ENCODE results near the gene RECK.

RECK gene

DNA sequence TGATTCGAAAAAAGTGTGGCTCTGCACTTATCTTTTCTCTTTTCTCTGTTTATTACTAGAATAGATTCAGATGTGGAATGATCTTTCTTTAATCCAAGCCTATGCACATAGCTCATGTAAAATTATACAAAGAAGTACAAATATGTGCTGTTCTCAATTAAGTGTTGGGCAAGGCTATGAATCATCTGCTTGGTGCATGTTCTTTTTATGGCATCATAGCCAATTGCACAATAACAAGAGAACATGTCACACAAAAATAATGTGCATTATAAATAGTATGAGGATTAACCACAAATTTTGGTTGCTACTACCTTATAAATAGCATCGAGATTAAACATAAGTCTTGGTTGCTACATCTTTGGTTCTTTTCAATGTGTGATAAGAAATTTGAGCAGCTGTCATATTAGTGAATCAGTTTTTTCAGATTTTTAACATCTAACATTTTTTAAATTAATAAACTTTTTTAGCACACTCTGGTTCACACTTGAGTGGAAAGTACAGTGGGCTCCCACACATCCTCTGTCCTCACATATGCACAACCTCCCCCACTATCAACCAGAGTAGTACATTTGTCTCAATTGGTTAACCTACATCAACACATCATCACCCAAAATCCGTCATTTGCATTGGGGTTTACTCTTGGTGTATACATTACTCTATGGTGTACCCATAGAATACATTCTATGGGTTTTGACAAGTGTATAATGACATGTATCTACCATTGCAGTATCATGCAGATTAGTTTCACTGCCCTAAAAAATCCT is 6.8 kb upstream of the RECK start:
- DNase-seq: no peak

DNA sequence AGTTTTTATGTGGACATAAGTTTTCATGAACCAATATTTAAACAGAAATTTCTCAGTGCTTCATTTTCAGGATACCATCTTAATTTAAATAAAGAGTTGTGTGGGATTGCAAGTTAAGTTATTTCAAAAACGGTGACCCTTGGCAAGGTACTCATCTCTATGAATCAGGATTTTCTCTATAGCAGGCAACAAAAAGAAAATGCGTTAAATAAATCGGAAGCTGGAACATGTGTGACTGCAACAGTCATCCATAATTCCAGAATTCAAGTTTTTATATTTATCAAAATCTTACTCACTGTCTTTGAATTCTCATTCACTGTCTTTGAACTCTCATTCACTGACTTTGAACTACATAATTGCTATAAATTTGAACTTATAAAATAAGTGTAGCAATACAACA is 5.8 kb upstream of the RECK start:
- DNase-seq: no peak

DNA sequence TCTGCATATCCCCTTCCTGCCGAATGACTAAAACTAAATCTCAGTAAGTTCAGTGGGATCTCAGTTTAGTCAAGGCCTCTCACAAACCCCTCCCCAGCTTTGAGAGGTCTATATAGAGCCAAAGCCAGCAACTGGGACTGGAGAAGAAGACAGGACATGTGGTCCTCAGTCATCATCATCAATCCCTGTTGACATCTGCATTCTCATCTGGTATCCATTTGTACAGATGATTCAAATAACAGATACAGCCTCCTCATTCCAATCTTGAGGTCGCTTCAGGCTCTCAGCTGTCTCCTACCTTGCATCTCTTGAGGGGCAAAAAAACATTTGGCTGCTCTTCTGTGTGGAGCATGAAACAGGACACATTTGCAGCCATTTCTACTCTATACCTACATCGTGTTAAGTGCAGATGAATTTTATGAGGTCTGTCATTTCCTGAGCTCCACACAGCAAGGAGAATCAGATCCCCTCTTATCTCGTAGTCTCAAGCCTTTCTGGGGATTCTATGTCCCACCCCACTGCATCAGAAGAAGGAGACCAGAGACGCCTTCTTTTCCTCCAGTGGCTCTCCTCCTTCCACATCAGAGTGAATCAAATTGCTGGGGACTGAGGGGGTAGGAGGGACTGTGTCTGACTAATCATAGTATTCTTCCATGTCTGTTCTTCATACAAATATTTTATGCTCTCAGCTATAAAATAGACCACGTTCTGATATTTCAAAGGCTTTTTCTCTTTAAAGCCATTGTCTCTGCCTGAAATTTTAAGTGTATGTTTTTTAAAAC is 4.7 kb upstream of the RECK start:
- no peak for DNase-seq

DNA sequence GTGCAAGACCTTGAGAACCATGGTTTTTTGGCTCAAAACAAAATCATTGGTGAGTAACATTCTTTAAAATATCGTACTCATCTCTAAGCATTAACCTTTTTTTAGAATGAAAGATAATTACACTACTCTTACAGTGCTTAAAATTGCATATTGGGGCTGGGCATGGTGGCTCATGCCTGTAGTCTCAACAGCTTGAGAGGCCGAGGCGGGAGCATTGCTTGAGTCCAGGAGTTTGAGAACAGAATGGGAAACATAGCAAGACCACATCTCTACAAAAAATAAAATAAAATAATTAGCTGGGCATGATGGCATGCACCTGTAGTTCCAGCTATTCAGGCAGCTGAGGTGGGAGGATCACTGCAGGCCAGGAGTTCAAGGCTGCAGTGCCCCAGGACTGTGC is 2.9 kb upstream of the RECK start:
- DNase-seq: no peak

DNA sequence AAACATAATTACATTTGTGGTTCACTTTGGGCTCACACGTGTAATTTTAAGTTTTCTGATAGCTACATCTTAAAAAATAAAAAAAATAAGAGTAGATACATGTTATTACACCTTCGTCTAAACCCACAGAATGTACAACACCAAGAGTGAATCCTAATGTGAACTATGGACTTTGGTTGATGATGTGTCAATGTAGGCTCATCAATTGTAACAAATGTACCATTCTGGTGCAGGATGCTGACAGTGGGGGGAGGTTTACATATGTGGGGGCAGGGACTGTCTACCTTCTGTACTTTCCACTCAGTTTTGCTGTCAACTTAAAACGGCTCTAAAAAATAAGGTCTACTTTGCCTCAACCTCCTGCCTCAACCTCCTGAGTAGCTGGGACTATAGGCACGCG is 2.5 kb upstream of the RECK start:
- no peak for DNase-seq

DNA sequence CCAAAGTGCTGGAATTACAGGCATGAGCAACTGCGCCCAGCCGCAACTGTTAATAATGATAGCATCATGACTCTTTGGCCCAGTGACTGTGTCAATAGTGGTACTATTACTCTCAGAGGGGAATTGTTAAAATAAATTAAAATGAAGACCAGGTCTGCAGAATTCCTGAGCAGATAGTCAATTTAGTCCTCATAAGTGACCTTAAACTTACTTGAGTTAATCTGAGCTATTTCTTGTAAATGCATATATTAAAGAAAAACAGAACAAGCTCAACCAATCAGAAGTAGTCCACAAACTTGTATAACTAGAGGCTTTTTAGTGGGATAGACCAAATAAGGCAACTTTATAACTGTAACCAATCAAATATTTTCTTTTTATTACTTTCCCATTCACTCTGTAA is 1.7 kb upstream of the RECK start:
- DNase-seq: no peak

DNA sequence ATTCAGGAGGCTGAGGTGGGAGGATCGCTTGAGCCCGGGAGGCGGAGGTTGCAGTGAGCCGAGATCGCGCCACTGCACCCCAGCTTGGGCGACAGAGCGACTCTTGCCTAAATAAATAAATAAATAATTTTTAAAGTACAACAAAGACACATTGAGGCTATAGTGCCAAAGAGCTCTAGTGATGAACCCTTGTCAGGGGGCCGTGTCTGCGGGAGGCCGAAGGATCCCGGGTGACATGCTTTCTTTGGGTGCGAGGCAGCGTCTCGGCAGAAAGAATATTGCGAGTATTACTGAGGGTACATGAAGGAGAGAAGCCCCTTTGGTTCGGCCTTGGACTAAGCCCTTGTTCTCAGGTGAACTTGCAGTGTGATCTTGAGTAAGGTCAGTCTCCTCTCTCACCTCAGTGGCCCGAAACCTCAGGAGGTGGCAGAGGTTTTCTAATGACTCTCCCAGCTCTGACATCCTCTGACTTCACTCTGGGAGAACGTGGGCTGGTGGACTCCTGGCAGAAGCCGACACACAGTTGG is 397 bp upstream of the RECK start:
- DNase-seq: no peak

DNA sequence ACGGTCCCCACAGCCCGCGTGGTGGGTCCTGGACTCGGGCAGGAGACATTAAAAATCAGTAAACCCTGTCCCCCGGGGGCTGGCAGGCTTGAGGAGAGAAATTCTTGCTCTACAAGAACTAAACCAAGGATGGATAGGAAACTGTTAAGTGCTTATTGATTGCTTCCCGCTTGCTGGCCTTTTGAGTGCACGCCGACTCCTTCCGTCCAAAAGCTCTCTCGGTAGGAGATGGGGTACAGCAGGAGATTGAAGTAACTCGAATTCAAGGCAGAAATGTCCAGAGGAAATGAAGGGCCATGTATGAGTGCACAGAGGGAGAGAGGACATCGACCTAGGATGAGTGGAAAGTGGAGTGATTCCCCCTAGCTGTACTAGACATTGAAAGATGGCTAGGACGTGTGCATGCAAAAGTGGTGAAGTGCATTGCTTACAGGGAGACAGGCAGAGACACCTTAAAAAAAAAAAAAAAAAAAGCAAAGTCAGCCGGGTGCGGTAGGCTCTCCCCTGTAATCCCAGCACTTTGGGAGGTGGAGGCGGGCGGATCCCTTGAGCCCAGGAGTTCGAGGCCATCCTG is 923 bp downstream of the RECK start:
- DNase-seq: no peak

DNA sequence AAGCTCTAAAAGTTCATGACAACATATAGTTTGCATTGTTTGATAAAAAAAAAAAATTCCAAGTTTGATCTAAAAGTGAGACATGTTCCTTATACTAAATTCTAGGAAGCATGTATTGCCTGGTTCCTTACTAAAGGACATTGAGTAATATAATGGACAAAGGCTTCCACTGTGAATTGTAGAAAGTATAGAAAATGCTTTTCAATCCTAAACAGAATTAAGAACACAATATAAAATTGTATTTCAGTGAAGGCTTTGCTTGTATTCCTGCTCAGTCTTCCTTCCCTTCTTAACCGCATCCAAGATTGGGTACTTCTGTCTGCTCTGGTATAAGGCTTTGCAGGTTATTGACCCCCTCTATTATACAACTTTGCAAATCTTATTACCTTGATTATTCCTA is 2.4 kb downstream of the RECK start:
- no peak for DNase-seq

DNA sequence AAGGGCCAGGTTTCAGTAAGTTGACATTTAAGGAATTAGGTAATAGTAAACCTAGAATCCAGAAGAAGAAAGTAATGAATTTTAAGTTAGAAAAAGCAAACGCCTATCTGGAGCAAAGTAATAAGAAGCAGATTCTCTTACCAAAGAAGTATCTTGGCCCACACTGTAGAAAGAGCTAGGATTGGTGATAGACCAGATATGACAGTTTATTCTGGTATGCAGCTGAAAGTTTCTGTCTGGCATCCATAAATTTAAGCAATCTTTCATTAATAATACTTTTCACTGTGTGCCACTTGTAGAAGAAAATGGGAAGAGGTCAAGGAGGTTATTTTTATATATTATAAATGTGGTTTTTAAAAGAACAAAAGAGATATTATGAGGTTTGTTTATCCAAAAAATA is 3.0 kb downstream of the RECK start:
- DNase-seq: no peak

DNA sequence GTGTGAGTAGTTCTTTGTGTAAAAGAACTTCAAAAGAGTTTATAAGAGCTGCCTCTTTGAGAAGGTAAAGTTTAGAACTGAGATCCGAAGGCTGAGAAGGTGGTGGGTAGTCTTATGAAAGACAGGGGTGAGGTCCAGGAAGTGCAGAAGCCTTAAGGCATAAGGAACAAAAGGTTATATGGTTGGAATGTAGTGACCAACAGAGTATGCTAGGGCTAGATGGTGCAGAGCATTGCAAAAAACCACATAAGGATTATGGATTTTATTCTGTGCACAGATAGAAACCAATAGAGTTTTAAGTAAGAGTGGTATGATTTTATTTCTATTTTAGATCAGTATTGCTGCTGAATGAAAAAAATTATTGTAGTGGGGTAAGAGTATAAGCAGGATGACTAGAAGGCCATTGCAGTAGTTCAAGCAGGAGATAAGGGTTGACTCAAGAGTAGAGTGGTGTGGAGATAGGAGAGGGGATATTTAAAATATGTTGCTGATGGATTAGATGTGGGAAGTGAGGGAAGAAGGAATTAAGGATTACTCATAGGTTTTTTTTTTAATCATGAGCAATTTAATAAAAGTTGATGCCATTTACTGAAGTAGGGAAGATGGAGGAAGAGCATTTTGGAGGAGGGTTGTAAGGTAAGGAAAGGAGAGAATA is 3.7 kb downstream of the RECK start:
- DNase-seq: no peak

DNA sequence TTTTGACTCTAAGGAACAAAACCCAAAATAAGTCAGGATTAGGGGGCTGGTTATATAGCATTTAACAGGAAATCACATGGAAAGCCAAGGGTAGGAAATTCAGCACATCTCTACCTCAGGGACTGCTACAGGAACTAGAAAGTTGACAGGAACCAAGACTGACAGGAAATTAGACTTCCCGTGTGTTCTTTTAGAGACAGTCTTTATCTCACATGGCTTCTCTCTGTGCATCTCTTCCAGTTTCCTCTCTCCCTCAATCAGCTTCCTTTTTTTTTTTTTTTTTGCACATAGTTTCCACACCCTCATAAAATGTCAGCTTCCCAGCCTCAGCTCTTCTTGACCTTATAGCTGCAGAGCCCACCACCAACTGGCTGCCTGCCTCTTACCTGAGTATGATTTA is 4.8 kb downstream of the RECK start:
- DNase-seq: peak; percentile 29

DNA sequence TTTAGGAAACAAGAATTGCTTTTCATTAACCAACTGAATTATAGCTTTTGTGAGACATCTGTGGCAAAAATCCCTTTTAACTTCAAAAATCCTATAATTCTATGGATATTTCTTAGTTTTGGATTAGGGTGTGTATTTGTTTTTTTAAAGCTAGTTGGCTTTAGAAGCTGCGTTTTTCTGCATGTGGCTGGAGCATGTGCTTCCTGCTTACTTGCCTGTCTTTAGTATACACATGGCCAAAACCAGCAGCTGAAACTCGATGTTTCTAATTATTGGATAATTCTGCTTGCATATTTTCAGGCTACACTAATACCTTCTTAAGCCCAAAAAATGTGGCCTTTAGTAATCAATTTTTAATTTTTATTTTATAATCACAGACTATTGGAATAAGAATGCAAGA is 8.9 kb downstream of the RECK start:
- no peak for DNase-seq

DNA sequence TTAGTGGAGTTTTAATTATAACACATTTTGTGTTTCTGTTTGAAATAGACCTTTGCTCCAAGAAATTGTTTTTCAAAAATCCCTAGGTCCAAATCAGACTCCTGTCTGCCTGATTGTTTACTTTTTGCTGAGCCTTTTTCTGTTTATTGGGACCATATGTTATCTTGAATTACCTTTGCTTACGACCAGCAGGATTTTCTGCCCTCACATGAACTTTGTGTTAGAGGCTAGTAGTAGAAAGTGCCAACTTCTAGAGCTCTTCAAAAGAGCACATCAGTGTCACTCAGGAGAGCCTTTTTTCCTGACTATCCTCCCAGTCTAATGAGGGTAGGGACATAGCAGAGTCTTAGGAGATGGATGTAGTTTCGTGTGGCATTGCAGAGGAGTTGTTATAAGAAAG is 10.2 kb downstream of the RECK start:
- DNase-seq: no peak

DNA sequence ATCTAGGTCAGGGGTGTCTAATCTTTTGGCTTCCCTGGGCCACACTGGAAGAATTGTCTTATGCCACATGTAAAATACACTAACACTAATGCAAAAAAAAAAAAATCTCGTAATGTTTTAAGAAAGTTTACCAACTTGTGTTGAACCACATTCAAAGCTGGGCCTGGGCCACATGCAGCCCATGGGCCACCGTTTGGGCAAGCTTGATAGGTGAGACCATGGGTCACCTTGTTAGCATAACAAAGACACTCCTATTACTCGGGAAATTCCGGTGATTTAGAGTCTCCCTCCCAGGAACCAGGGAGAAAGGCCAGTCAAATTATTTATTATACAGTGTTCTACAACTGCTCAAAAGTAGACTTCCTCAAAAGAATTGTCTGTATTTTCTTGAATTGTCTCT is 12.7 kb downstream of the RECK start:
- no peak for DNase-seq

DNA sequence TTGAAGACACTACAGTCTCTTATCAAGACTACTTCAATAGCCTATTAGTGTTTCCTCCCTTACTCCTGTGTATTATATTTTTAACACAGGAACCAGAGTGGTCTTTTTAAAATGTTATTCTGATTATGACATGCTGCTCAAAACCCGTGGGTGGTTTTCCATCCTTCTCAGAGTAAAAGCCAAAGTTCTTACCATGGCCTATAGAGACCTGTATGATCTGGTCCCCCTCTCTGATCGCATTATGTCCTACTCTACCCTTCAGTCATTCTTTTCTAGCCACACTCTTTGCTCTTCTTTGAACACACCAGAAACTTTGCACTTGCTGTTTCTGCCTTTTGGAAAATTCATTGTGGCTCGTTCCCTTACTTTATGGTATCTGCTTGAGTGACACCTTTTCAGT is 13.8 kb downstream of the RECK start:
- no peak for DNase-seq

DNA sequence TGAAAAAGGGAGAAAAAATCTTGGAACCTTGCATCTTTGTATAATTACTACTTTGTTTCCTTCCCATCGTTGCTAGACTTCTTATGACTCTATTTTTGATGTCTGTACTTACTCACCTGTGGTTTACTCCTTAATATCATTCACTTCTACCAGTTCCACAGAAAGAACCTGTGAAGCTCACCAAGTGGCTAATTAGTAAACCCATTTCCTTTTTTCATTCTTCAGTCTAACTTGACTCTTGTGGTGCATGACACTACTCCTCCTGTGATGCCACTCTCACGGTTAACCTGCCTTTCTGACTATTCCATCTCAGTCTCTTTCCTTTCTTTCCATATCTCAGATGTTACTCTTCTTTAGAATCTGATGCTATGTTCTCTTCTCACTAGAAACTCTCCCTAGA is 14.6 kb downstream of the RECK start:
- no peak for DNase-seq

DNA sequence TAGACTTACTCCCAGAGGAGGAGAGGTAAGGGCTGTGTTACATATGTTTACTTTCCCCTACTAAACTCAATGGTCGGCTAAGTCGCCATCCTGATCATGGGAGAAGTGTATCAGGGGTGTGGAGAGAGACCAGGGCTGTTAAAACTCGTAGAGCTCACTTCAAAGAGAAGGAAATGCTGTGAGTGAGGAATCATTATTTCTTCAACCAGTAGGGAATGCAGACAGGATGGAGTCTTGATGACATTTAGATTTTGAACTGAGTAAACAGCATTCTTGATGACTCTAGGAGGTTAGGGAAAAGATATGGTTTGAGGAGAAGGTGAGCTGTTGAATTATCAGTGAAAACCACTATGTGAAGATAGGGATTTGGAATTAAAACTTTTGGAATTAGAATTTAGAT is 17.3 kb downstream of the RECK start:
- DNase-seq: no peak

DNA sequence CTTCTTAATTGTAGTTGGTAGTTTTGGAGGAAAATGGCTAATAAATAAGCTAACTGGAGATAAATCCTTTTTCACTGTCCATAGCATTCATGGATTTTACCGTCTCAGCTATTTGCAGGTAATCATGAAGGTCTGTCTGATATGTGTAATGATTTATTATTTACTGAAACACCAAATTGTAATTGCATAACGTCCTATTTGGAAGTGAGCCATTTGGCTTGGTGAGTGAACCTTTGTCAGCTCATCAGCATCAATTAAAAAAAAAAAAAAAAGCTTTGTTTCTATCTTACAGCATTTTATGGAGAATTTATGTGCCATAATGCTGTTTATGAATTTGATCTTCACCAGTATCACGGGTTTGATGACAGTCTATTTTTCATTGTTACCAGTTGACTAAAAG is 20.2 kb downstream of the RECK start:
- DNase-seq: no peak

DNA sequence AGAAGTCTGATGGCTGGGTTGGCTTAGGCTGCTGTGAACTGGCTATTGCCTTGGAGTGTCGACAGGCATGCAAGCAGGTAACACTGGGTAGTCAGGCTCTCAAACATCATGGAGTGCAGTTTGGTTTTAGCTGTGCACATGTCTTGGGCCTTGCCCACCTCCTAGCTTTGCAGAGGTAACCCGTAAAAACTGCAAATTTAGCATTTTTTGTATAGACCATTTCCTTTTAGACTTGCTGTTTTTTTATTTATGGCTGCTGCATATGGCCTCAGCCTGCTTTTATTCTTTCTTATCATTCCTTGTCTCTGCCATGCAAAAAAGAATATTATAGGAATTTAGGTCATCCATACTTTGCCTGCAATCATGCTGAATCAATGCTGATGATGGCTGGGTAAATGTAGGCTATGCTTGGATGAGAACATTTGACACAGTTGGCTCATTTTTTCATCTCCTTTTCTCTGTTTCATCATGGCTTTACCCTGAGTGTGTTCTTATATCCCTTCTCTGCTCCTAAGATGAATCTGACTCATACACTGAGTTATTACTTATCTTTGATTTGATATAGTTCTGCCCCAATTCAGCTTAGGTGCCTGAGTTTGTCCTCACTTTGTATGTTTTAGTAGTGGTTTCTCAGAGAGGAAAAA is 27.2 kb downstream of the RECK start:
- no peak for DNase-seq

DNA sequence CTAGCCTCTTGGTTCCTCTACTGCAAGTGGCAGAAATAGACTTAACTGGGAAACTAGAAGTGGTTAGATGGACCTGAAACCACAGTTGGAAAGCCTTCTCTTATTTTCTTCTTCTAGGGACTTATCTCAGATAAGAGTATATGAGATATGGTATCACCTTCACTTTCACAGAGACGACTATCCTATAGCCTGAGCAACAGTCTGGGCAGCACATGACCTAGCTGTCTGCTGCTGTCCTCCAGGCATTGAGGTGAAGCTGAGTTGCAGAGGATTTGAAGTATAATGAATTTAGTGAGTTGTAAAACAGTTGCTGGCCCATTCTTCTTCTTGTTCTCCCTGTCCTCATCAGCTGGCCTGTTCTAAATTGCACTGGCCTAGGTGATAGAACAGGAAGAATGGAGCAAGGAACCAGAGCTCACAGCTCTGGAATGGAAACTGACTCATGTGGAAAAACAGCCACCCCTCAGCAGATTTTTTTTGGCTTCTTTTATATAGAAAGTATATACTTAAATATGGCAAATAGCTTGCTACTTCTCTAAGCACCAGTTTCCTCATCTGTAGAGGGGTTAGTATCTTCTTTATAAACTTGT is 27.8 kb downstream of the RECK start:
- no peak for DNase-seq

DNA sequence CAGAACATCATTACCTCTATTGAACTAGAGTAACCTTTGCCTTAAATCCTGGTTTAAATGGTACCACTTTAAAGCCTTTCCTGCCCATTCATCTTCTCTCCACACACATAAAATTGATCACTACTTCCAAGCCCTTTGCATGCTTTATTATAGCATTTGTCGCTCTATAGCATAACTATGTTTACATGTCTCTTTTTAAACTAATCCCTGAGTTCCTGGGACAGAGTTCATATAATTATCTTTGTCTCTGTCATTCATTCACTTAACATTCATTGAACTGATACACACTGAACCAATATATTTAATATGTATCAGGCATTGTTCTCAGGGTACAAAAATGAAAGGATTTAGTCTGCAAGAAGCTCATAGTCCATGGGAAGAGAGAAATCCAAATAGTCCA is 37.3 kb downstream of the RECK start:
- no peak for DNase-seq

Data from CD4-positive, alpha-beta T cell treated with Interleukin-17A for 1 hour (primary cell).